Astrocyte (in vitro differentiated cells and primary cell): ENCODE results near the gene TPM1.

Source experiments
- EZH2 ChIP-seq: IDR thresholded peaks from 2 replicates; pipeline ENCODE4 v1.6.1; 2012; ENCODE audit warnings: mild to moderate bottlenecking, low read length, inconsistent platforms; ENCODE audit not compliant: insufficient read depth
- TF ChIP-seq, protein P1 (sequence below): IDR thresholded peaks from 2 replicates; pipeline ENCODE4 v1.5.1; 2011; ENCODE audit warnings: low read depth, mild to moderate bottlenecking, inconsistent platforms, low read length, moderate library complexity; ENCODE audit not compliant: insufficient read depth

- TF ChIP-seq, protein P1, sequence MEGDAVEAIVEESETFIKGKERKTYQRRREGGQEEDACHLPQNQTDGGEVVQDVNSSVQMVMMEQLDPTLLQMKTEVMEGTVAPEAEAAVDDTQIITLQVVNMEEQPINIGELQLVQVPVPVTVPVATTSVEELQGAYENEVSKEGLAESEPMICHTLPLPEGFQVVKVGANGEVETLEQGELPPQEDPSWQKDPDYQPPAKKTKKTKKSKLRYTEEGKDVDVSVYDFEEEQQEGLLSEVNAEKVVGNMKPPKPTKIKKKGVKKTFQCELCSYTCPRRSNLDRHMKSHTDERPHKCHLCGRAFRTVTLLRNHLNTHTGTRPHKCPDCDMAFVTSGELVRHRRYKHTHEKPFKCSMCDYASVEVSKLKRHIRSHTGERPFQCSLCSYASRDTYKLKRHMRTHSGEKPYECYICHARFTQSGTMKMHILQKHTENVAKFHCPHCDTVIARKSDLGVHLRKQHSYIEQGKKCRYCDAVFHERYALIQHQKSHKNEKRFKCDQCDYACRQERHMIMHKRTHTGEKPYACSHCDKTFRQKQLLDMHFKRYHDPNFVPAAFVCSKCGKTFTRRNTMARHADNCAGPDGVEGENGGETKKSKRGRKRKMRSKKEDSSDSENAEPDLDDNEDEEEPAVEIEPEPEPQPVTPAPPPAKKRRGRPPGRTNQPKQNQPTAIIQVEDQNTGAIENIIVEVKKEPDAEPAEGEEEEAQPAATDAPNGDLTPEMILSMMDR: no peak
- TF ChIP-seq EZH2: no peak
Observed at GRCh38 chr15:63008333-63009049, 34.1 kb upstream of the TPM1 start.
